Activated naive CD4-positive, alpha-beta T cell (primary cell): ENCODE measurements around the gene TMED7.

ENCODE experiments used
- DNase-seq, 4 experiments: peaks; one replicate each; lab custom pipeline; 2025; lab: John Stamatoyannopoulos, UW

The TMED7 gene

GRCh38 chr5:115583474-115583873, 42.4 kb downstream of the TMED7 start:
- DNase-seq: no peak

DNA sequence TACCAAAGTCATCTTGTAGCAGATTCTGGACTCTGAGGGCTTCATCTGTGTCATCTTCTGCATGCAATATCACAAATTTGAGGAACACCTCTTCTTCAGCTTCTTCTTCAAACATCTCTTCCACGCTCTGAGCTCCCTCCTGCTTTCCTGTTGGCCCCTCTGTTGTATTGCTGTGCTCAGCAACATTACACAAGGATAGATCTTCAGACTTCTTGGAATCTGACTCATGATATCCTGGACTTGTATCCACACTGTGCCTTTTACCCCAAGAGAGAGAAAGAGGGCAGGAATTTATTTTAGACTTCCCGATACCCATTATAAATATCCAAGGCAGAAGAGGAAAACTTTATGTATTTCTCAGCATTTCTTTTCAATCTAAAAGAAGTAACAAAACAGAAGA, 44.9 kb downstream of the TMED7 start:
- DNase-seq: no peak

DNA sequence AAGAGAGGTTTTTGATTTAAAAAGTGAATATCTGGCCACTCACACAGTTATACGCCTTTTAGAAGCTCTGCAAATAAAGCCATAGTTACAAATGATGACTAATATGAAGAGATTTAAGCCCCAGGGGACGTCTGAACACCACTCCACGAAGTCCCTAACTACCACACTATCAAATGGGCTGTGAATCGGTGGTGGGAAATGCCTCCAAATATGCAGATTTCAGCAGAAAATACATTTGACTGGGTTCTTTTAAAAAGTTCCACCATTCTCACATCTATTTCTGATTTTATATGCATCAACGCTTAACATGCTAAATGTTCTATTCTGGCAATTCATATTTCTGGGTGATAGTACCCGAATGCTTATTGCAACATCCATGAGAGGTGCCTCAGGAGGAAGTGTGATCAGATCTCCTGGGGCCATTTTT, 46.1 kb downstream of the TMED7 start:
- no peak for DNase-seq

DNA sequence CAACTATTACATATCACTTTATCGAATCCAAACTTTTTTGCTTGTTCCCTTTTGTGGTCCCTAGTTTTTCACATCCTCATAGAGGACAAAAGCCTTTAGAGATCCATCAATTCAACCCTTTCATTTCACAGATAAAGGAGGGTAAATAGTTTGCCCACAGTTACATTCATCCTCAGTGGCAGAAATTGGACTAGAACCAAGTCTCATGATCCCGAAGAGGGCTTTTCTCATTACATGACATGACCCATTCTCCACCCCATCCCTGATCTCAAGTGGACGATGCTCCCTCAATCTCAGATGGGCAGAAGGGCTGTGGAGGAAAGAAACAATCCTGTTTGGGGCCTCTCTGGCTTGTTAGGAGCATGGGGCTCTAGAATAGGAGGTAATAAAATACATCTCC, 46.6 kb downstream of the TMED7 start:
- no peak for DNase-seq

GRCh38 chr5:115578657-115579056, 47.2 kb downstream of the TMED7 start:
- no peak for DNase-seq

DNA sequence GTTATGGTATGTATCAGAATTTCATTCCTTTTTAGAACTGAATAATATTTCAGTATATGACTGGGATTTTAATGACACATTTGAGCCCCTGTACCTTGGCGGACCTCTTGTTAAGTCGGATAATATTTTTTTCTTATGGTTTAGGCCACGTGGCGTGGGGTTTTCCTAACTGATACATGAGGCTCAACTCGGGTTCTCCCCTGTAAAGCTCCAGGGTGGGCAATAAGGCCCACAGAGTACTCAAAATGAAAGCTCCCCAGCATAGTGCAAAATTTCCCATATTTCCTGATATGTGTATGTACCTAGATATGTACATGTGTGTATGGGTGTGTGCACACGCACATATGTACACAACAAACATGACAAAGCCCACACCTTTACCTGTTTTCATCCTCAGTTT, 48.1 kb downstream of the TMED7 start:
- no peak for DNase-seq

GRCh38 chr5:115577329-115577728, 48.5 kb downstream of the TMED7 start:
- DNase-seq: no peak

- no peak for DNase-seq
Observed at GRCh38 chr5:115575167-115576070, 50.4 kb downstream of the TMED7 start.

GRCh38 chr5:115573133-115573532, 52.7 kb downstream of the TMED7 start:
- DNase-seq: no peak

DNA sequence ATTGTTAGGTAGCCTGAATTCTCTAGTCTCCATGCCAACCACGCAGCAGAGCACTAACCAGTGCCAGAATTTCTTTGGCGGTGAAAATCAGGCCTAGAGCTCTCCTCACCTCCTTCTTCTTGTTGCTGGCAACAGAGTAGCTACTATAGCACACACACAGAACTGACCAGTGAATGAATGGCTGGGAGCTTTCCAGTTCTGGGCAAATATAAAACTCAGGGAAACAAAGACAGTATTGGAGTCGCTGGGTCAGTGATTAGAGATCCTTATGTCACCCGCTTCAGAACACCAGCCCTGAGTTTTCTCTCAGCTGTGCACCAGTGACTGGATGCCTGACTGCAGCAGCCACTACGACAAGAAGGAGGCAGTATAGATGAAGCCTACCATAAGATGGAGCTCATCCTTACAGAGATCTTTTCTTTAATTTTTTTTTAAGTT, 54.4 kb downstream of the TMED7 start:
- DNase-seq: no peak

DNA sequence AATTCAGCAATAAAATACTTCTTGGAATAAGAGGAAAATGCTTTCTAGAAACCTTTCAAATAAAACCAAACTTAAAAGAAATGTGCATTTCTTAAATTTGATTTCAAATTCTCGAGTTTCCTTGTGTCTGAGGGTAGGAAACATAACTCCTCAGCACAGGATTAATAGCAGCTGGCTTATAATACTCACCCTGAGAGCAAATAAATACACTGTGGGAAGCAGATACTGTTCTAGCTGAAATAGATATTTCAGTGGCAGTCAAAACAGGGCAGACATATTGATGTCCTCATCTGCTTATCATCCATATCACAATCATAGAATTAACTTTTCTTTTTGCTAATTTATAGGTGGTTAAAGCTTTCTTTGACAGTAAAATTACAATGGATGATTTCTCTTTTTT, 57.2 kb downstream of the TMED7 start:
- no peak for DNase-seq

DNA sequence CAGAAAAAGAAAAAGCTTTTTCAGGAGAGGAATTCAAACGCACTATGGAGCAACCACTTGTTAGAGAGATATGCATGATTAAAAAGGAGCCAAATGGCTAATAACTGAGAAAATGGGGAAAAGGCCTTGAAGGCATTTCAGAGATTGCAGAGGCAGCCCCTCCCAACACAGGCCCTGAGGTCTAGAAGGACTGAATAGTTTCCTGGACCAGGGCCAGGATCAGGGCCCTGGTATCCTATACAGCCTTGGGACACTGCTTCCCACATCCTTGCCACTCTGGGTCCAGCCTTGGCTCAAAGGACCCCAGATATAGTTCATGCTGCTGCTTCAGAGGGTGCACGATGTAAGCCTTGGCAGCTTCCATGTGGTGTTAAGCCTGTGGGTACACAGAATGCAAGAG, 60.6 kb downstream of the TMED7 start:
- DNase-seq: no peak
